Lower leg skin (tissue), 3 donors: ENCODE results near the gene SMS.

Experiments used
- CTCF ChIP-seq, 3 donors: fragments of 450-650 bp; IDR thresholded peaks; one replicate each; pipeline ENCODE4 v1.5.1; 2016; ENCODE audit warnings: antibody characterized with exemption in 3 of 3, mild to moderate bottlenecking in 3 of 3, moderate library complexity in 2 of 3
- POLR2A ChIP-seq, 2 donors: fragments of 450-650 bp; IDR thresholded peaks; one replicate each; pipeline ENCODE4 v1.6.1; 2016 to 2017; ENCODE audit warnings: antibody characterized with exemption in 2 of 2, mild to moderate bottlenecking in 1 of 2, moderate library complexity in 1 of 2

- TF ChIP-seq CTCF (IDR thresholded peaks at IDR 0.05) (no peak), POLR2A (IDR thresholded peaks at IDR 0.05) (no peak)
Measured at GRCh38 chrX:21989384-21989783, 48.9 kb downstream of the SMS start.
